GM12878 (cell line): ENCODE measurements around the gene GFOD2. TPM values are rescaled to one million over a fixed set of nuclear protein-coding genes. Genes with fewer than 3 reads are reported as not detected.

Experiments
- ATAC-seq: fragments of 200-7000 bp; cut with Tn5 transposase; 3 replicates; pipeline ENCODE4 v1.9.1; 2020; ENCODE audit warnings: mild to moderate bottlenecking, moderate library complexity
- BruUV-seq: library from RNA; stranded (reverse); fragments of 400-500 nt; replicated peaks from 2 replicates; lab custom pipeline; 2021; lab: Mats Ljungman, UMichigan
- CTCF ChIA-PET: fragments of 300-600 bp; sonication (Branson Sonifier 250); formaldehyde crosslinking; extraction: SDS; loops from one replicate; lab custom pipeline; 2021; ENCODE audit warnings: inconsistent platforms; lab: Yijun Ruan, JAX
- POLR2A ChIA-PET: fragments of 350-600 bp; formaldehyde crosslinking; extraction: SDS; loops from one replicate; lab custom pipeline; 2021; ENCODE audit warnings: inconsistent platforms; lab: Charles Lee
- RAD21 ChIA-PET: fragments of 300-600 bp; sonication (Branson Sonifier 250); formaldehyde crosslinking; loops from one replicate; lab custom pipeline; 2023; ENCODE audit warnings: antibody characterized with exemption; ENCODE audit not compliant: unreplicated experiment; lab: Charles Lee
- SMC1A ChIA-PET: fragments of 300-600 bp; sonication (Branson Sonifier 250); formaldehyde crosslinking; loops from one replicate; lab custom pipeline; 2023; ENCODE audit not compliant: unreplicated experiment, uncharacterized antibody; lab: Charles Lee
- DNase-seq: peaks from one replicate; pipeline ENCODE4 v3.0.0-alpha.2; 2011; ENCODE audit warnings: low read depth, low spot score
- FAIRE-seq: peaks from 3 replicates; lab custom pipeline; 2011; peaks lifted over from hg19 to GRCh38; lab: Jason Lieb, UNC
- H2AFZ ChIP-seq: 2 replicates; pipeline ENCODE4 v1.6.0; 2011; ENCODE audit warnings: low read depth, low read length, control low read depth; ENCODE audit not compliant: control insufficient read depth
- H3K27ac ChIP-seq: 2 replicates; pipeline ENCODE4 v1.5.1; 2011; ENCODE audit warnings: control low read depth; ENCODE audit not compliant: control insufficient read depth, insufficient read depth
- H3K27me3 ChIP-seq, 2 experiments: replicated peaks in 1 of 2; 2 replicates each; pipeline versions ENCODE4 v1.6.0 to v1.6.1; 2011; ENCODE audit warnings: low read length in 1 of 2; ENCODE audit not compliant: control insufficient read depth in 2 of 2, insufficient read depth in 2 of 2
- H3K36me3 ChIP-seq, 2 experiments: 2 replicates each; pipeline ENCODE4 v1.5.1; 2011; ENCODE audit warnings: low read length in 1 of 2; ENCODE audit not compliant: control insufficient read depth in 2 of 2, insufficient read depth in 2 of 2
- H3K4me1 ChIP-seq: 2 replicates; pipeline ENCODE4 v1.6.1; 2011; ENCODE audit warnings: mild to moderate bottlenecking, low read length, moderate library complexity, mixed read lengths; ENCODE audit not compliant: control insufficient read depth, insufficient read depth
- H3K4me2 ChIP-seq: 2 replicates; pipeline ENCODE4 v1.6.0; 2011; ENCODE audit warnings: control low read depth; ENCODE audit not compliant: control insufficient read depth, insufficient read depth
- H3K4me3 ChIP-seq: fragments of 200-600 bp; sonication (generic); 2 replicates; pipeline ENCODE4 v1.5.1; 2016
- H3K79me2 ChIP-seq: 2 replicates; pipeline ENCODE4 v1.6.0; 2011; ENCODE audit warnings: low read length; ENCODE audit not compliant: control insufficient read depth, insufficient read depth
- H3K9ac ChIP-seq: 2 replicates; pipeline ENCODE4 v1.8.0; 2011; ENCODE audit warnings: low read length, control low read depth, mixed read lengths; ENCODE audit not compliant: control insufficient read depth, insufficient read depth
- H3K9me3 ChIP-seq: replicated peaks from 3 replicates; pipeline ENCODE4 v1.5.1; 2011; ENCODE audit warnings: mild to moderate bottlenecking, low read length; ENCODE audit not compliant: control insufficient read depth, insufficient read depth
- H4K20me1 ChIP-seq: 2 replicates; pipeline ENCODE4 v1.6.0; 2011; ENCODE audit not compliant: control insufficient read depth, insufficient read depth
- ASH2L ChIP-seq: fragments of 300-600, 200-600 bp; sonication (generic); IDR thresholded peaks from 2 replicates; pipeline ENCODE4 v1.6.1; 2017; ENCODE audit warnings: low read depth, mild to moderate bottlenecking, borderline replicate concordance
- CEBPB ChIP-seq, 2 experiments: fragments of 150-350 bp in 1 of 2; IDR thresholded peaks; 2 replicates each; pipeline ENCODE4 v1.6.1; 2012 to 2014; ENCODE audit warnings: low read depth in 2 of 2, low read length in 2 of 2, borderline replicate concordance in 1 of 2, inconsistent platforms in 1 of 2
- IKZF1 ChIP-seq: fragments of 450-650 bp; conservative IDR thresholded peaks from 2 replicates; pipeline ENCODE4 v1.6.1; 2017; ENCODE audit warnings: antibody characterized with exemption, mild to moderate bottlenecking
- IRF4 ChIP-seq: IDR thresholded peaks from 2 replicates; pipeline ENCODE4 v1.6.1; 2011; ENCODE audit warnings: low read depth, low read length
- KAT2A ChIP-seq: conservative IDR thresholded peaks from 2 replicates; pipeline ENCODE4 v1.6.1; 2011; ENCODE audit warnings: low read depth, low read length; ENCODE audit not compliant: control insufficient read depth
- MYB ChIP-seq: fragments of 150-350 bp; IDR thresholded peaks from 2 replicates; pipeline ENCODE4 v1.6.1; 2014; ENCODE audit warnings: mild to moderate bottlenecking, low read depth, low read length, borderline replicate concordance
- NRF1 ChIP-seq: conservative IDR thresholded peaks from 2 replicates; pipeline ENCODE4 v1.6.1; 2011; ENCODE audit warnings: mild to moderate bottlenecking, low read depth, low read length, improper control_type of control experiment
- RELA ChIP-seq: fragments of 450-650 bp; IDR thresholded peaks from 2 replicates; pipeline ENCODE4 v1.8.0; 2014; ENCODE audit warnings: borderline replicate concordance; ENCODE audit not compliant: partially characterized antibody
- SIX5 ChIP-seq: IDR thresholded peaks from 2 replicates; pipeline ENCODE4 v1.6.1; 2011; ENCODE audit warnings: mild to moderate bottlenecking, low read depth, low read length, moderate library complexity; ENCODE audit not compliant: severe bottlenecking
- STAT1 ChIP-seq: fragments of 450-650 bp; conservative IDR thresholded peaks from 2 replicates; pipeline ENCODE4 v1.6.1; 2014; ENCODE audit warnings: antibody characterized with exemption, mild to moderate bottlenecking
- ZNF24 ChIP-seq: fragments of 450-650 bp; IDR thresholded peaks from 2 replicates; pipeline ENCODE4 v1.6.1; 2017; ENCODE audit warnings: antibody characterized with exemption, mild to moderate bottlenecking
- WGBS: methylation state at CpG from one replicate; pipeline ENCODE4 v1.1.6; 2016; ENCODE audit warnings: low lambda C conversion rate; ENCODE audit not compliant: insufficient replicate concordance, insufficient coverage; ENCODE audit errors: missing lambda C conversion rate; 5-methylcytosine and 5-hydroxymethylcytosine counted together
- in situ Hi-C: fragments of 300-500 bp; cut with MboI; formaldehyde crosslinking; loops from 9 replicates; pipeline ENCODE4 v1.14.3; 2018; ENCODE audit warnings: mixed read lengths
- intact Hi-C: fragments of 100-400 bp; cut with micrococcal nuclease; formaldehyde crosslinking; loops from one replicate; pipeline ENCODE4 v1.14.2; 2022; ENCODE audit not compliant: unreplicated experiment
- polyA plus RNA-seq, 11 experiments: library from polyadenylated mRNA; depleted of rRNA in 4 of 11; unstranded in 6 of 11; stranded (reverse) in 5 of 11; fragments of >200 nt; fragmentation: Nextera tagmentation in 4 of 11; fragmentation: Illumina TruSeq in 1 of 11; extraction: Ambion mirVana in 4 of 11; extraction: Trizol in 1 of 11; gene quantifications; 1 replicate in 1 of 11; 2 replicates in 10 of 11; pipeline versions ENCODE4 v1.2.1 to v1.2.3, GENCODE V29; 2011 to 2016; ENCODE audit warnings: inconsistent platforms in 2 of 11, missing spikeins in 2 of 11, low read depth in 1 of 11
- total RNA-seq, 4 experiments: library from RNA; depleted of rRNA in 3 of 4; stranded (reverse); fragments of >200 nt in 3 of 4; fragmentation: Illumina TruSeq in 1 of 4; extraction: Trizol in 1 of 4; gene quantifications; 2 replicates each; pipeline versions ENCODE4 v1.2.1 to v1.2.3, GENCODE V29; 2013 to 2021
- TF ChIP-seq, protein P1 (sequence below): fragments of 450-650 bp; IDR thresholded peaks from 2 replicates; pipeline ENCODE4 v1.6.1; 2017; ENCODE audit warnings: antibody characterized with exemption, mild to moderate bottlenecking, moderate library complexity
- TF ChIP-seq, protein P2 (sequence below): fragments of 450-650 bp; IDR thresholded peaks from 2 replicates; pipeline ENCODE4 v1.6.1; 2017; ENCODE audit warnings: borderline replicate concordance
- TF ChIP-seq, protein P3 (sequence below): IDR thresholded peaks from 2 replicates; pipeline ENCODE4 v1.6.1; 2012; ENCODE audit warnings: low read depth, low read length, improper control_type of control experiment

GFOD2 gene
- total and polyA plus RNA-seq, 10 of the 15 experiments (the other 5 are each of a cell fraction or from before 2014, with no cell fraction given): 2.0 to 15.9 (median 12.0) TPM

DNA sequence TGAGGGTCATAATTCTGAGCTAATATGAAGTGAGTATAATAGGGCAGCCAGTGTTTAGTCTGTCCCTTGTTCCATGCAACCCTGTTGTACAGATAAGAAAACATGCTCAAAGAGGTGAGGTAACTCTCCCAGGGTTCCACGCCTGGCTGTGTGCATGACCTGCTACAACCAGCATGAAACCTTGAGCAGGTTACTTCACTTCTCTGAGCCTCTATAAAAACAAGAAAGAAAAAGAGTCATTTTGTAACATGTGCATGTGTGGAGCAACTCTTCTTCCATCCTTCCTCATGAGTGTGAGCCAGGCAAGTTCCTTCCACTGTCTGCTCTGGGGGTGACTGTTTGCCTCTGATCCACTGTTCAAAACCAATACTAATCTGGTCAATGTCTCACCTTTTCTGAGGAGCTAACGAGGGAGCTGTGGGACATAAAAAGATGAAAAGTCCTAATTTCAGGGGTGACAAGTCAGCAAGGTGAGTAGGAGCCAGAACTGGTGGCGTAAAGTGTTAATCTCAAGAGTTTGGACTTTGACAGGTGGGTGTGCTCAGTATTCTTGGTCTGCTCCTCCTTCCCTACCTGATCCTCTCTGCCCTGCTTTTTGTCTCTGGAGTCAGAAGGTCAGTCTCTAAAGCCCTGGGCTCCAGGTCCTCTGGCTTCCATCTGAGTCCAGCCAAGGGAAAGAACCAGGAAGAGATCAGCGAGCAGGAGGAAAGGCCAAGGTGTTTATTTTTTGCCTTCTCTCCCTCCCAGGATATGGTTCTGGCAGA is 21.5 kb downstream of the GFOD2 start:
- CTCF ChIA-PET: no interaction called here
- 99% methylated on average over 4 of the region's 4 CpGs for WGBS
- H3K4me3 ChIP-seq: no peak overlapping the region

More for the DNA sequence above, 21.5 kb downstream of the GFOD2 start:
- H3K9ac ChIP-seq: no peak overlapping the region
- intact Hi-C loops (no loop called here), in situ Hi-C loops (no loop called here)
- peaks cover 0 to 3% of the 10 kb centered on the region in 2 experiments; a peak in 3 of 4 replicates for H3K36me3 ChIP-seq
- no peaks in the 10 kb centered on the region for H3K27me3 ChIP-seq
- ChIA-PET SMC1A (interaction anchor here (0.5 to 1.6 kb wide), 3 partner anchors 12 to 25 kb away, joined by 3 to 4 read pairs (median 3); no protein-coding TSS in a partner anchor), RAD21 (no interaction called here), POLR2A (no interaction called here)
- no peaks in the 10 kb centered on the region for H4K20me1 ChIP-seq
- BruUV-seq: no TSS peak
- H2AFZ ChIP-seq: no peak overlapping the region
- H3K79me2 ChIP-seq: no peaks in the 10 kb centered on the region
- TF ChIP-seq CEBPB (IDR thresholded peaks at IDR 0.05; ENCODE audit: borderline replicate concordance in 1 of 2, low read depth in 2 of 2, low read length in 2 of 2) (no peak), IRF4 (no peak), KAT2A (no peak), ZNF24 (no peak), STAT1 (no peak), RELA (no peak), ASH2L (no peak), MYB (no peak), IKZF1 (no peak), NRF1 (no peak), SIX5 (no peak)
- TF ChIP-seq, protein P1, sequence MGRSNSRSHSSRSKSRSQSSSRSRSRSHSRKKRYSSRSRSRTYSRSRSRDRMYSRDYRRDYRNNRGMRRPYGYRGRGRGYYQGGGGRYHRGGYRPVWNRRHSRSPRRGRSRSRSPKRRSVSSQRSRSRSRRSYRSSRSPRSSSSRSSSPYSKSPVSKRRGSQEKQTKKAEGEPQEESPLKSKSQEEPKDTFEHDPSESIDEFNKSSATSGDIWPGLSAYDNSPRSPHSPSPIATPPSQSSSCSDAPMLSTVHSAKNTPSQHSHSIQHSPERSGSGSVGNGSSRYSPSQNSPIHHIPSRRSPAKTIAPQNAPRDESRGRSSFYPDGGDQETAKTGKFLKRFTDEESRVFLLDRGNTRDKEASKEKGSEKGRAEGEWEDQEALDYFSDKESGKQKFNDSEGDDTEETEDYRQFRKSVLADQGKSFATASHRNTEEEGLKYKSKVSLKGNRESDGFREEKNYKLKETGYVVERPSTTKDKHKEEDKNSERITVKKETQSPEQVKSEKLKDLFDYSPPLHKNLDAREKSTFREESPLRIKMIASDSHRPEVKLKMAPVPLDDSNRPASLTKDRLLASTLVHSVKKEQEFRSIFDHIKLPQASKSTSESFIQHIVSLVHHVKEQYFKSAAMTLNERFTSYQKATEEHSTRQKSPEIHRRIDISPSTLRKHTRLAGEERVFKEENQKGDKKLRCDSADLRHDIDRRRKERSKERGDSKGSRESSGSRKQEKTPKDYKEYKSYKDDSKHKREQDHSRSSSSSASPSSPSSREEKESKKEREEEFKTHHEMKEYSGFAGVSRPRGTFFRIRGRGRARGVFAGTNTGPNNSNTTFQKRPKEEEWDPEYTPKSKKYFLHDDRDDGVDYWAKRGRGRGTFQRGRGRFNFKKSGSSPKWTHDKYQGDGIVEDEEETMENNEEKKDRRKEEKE: no peak
- TF ChIP-seq, protein P2, sequence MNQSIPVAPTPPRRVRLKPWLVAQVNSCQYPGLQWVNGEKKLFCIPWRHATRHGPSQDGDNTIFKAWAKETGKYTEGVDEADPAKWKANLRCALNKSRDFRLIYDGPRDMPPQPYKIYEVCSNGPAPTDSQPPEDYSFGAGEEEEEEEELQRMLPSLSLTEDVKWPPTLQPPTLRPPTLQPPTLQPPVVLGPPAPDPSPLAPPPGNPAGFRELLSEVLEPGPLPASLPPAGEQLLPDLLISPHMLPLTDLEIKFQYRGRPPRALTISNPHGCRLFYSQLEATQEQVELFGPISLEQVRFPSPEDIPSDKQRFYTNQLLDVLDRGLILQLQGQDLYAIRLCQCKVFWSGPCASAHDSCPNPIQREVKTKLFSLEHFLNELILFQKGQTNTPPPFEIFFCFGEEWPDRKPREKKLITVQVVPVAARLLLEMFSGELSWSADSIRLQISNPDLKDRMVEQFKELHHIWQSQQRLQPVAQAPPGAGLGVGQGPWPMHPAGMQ: no peak
- TF ChIP-seq, protein P3, sequence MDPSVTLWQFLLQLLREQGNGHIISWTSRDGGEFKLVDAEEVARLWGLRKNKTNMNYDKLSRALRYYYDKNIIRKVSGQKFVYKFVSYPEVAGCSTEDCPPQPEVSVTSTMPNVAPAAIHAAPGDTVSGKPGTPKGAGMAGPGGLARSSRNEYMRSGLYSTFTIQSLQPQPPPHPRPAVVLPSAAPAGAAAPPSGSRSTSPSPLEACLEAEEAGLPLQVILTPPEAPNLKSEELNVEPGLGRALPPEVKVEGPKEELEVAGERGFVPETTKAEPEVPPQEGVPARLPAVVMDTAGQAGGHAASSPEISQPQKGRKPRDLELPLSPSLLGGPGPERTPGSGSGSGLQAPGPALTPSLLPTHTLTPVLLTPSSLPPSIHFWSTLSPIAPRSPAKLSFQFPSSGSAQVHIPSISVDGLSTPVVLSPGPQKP: no peak
- H3K4me1 ChIP-seq: no peaks in the 10 kb centered on the region
- ATAC-seq (no peak), FAIRE-seq (no peak), DNase-seq (no peak)
- H3K9me3 ChIP-seq: no peaks in the 10 kb centered on the region; the same call in 2 of the 3 replicates
- no peak overlapping the region for H3K27ac ChIP-seq
- H3K4me2 ChIP-seq: no peak overlapping the region
